ENCODE results near the gene SPOCD1. TPM values are rescaled to one million over a fixed set of nuclear protein-coding genes. Genes with fewer than 3 reads are reported as not detected.

SPOCD1 gene
- total and polyA plus RNA-seq, 2 experiments from 2014 or later: 0.73 to 1.3 TPM

DNA sequence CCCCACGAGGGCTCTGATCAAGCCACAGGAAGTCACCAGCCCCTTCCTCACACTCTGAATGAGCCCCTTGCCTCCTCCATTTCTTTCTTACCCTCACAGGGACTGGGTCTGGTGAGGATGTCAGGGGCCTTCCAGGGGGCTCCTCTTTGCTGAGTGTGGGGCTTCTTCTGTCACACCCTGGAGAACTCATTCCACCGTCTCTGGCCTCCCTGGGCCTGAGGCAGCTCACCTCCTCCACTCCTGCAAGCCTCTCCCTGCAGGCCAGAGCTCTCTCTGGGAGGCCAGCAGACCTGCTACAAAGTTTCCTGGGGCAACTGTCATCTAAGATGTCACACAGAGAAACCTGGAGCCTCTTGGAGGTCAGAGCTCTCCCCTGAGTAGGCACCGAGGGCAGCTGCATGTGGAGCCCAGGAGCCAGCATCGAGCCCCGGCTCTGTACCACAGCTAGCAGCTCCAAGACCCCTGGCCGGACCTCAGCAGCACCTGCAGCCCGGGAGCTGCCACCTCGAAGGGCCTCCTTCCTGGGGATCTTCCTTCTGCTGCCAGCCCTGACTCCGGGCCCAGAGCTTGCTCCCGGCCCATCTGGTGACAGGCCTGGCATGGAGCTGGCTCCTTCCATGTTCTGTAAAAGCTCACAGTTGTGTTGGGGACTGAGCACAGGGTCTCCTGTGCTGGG is 1.1 kb downstream of the SPOCD1 start:
- ATAC-seq (no peak), DNase-seq (ENCODE audit: low spot score) (no peak)
- no peak overlapping the region for H3K4me3 ChIP-seq
- Mint-ChIP-seq H3K27me3 (ENCODE audit: insufficient read depth, low read depth, poor library complexity) (peaks cover 10% of the 10 kb centered on the region), H3K27ac (no peak overlapping the region), H3K4me3 (no peak overlapping the region), H3K4me1 (peaks cover 5% of the 10 kb centered on the region), H3K9me3 (no peaks in the 10 kb centered on the region; the same call in 2 of the 3 replicates), H3K36me3 (ENCODE audit: low read depth) (no peaks in the 10 kb centered on the region)
- no peaks in the 10 kb centered on the region for H3K36me3 ChIP-seq (ENCODE audit: insufficient read depth)
- no peaks in the 10 kb centered on the region for H4K20me1 ChIP-seq (replicated peaks; ENCODE audit: insufficient read depth)
- H3K27ac ChIP-seq (ENCODE audit: low read depth): no peak overlapping the region
- no peaks in the 10 kb centered on the region for H3K4me1 ChIP-seq (ENCODE audit: insufficient read depth)
- H3K4me2 ChIP-seq: peak overlapping the region; percentile 84; the same call in 1 of the 2 replicates
- H3K27me3 ChIP-seq (ENCODE audit: insufficient read depth): no peaks in the 10 kb centered on the region
- no peaks in the 10 kb centered on the region for H3F3A ChIP-seq (replicated peaks; ENCODE audit: low read depth)
- no peaks in the 10 kb centered on the region for H3K9me2 ChIP-seq (ENCODE audit: insufficient read depth)
- H3K79me2 ChIP-seq (replicated peaks; ENCODE audit: insufficient read depth): no peaks in the 10 kb centered on the region
- TF ChIP-seq ZNF114 (CRISPR knock-in tag; IDR thresholded peaks at IDR 0.05): no peak
- TF ChIP-seq, protein P1, sequence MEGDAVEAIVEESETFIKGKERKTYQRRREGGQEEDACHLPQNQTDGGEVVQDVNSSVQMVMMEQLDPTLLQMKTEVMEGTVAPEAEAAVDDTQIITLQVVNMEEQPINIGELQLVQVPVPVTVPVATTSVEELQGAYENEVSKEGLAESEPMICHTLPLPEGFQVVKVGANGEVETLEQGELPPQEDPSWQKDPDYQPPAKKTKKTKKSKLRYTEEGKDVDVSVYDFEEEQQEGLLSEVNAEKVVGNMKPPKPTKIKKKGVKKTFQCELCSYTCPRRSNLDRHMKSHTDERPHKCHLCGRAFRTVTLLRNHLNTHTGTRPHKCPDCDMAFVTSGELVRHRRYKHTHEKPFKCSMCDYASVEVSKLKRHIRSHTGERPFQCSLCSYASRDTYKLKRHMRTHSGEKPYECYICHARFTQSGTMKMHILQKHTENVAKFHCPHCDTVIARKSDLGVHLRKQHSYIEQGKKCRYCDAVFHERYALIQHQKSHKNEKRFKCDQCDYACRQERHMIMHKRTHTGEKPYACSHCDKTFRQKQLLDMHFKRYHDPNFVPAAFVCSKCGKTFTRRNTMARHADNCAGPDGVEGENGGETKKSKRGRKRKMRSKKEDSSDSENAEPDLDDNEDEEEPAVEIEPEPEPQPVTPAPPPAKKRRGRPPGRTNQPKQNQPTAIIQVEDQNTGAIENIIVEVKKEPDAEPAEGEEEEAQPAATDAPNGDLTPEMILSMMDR (conservative IDR thresholded peaks at IDR 0.05; ENCODE audit: low read depth in 2 of 2): no peak
- TF ChIP-seq, protein P2, sequence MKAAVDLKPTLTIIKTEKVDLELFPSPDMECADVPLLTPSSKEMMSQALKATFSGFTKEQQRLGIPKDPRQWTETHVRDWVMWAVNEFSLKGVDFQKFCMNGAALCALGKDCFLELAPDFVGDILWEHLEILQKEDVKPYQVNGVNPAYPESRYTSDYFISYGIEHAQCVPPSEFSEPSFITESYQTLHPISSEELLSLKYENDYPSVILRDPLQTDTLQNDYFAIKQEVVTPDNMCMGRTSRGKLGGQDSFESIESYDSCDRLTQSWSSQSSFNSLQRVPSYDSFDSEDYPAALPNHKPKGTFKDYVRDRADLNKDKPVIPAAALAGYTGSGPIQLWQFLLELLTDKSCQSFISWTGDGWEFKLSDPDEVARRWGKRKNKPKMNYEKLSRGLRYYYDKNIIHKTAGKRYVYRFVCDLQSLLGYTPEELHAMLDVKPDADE (IDR thresholded peaks at IDR 0.05): no peak
- no peak for TF ChIP-seq POLR2AphosphoS5 (IDR thresholded peaks at IDR 0.05; ENCODE audit: low read depth)
- no peak for TF ChIP-seq NANOG (IDR thresholded peaks at IDR 0.05; ENCODE audit: borderline replicate concordance)
- TF ChIP-seq EZH2phosphoT487 (IDR thresholded peaks at IDR 0.05; ENCODE audit: unreplicated experiment): no peak
- no peak for TF ChIP-seq EZH2 (IDR thresholded peaks at IDR 0.05; ENCODE audit: low read depth, unreplicated experiment)
- no peak for TF ChIP-seq ZNF331 (CRISPR knock-in tag; IDR thresholded peaks at IDR 0.05; ENCODE audit: low read depth)
- no peak for TF ChIP-seq JUNB (IDR thresholded peaks at IDR 0.05; ENCODE audit: unreplicated experiment)
- no peak for TF ChIP-seq CREB1 (CRISPR knock-in tag; IDR thresholded peaks at IDR 0.05; ENCODE audit: low read depth)
- H2AFZ ChIP-seq: no peak overlapping the region

DNA sequence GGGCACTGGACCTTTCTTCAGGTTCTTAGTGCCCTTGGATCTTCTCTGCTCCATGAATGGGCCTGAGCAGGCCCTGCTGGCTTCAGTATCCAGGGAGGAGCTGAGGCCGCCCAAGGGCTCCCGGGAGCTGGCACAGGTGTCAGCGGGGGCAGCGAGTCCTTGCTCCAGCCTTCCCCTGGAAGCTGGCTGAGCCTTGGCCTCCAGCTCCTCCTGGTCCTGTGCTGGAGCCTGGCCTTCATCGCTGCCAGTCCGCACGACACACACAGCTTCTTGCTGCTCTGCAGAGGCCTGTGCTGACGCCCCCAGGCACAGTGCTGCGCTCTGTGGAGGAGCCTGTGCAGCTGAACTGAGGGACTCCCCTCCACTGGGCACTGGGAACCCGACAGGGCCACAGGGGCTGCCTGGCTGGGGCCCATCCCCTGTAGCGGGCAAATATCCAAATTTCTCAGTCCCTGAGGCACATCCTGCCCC is 1.7 kb downstream of the SPOCD1 start:
- no peaks in the 10 kb centered on the region for H4K20me1 ChIP-seq (replicated peaks; ENCODE audit: insufficient read depth)
- H3K27me3 Mint-ChIP-seq (ENCODE audit: insufficient read depth, low read depth, poor library complexity): peaks cover 10% of the 10 kb centered on the region
- no peak overlapping the region for H3K4me2 ChIP-seq
- H3K4me1 ChIP-seq (ENCODE audit: insufficient read depth): no peaks in the 10 kb centered on the region
- no peaks in the 10 kb centered on the region for H3K9me2 ChIP-seq (ENCODE audit: insufficient read depth)
- no peak overlapping the region for H3K4me3 ChIP-seq
- H3F3A ChIP-seq (replicated peaks; ENCODE audit: low read depth): no peaks in the 10 kb centered on the region
- H2AFZ ChIP-seq: no peak overlapping the region
- H3K36me3 ChIP-seq (ENCODE audit: insufficient read depth): no peaks in the 10 kb centered on the region
- H3K27ac Mint-ChIP-seq: no peak overlapping the region
- H3K4me1 Mint-ChIP-seq: peaks cover 7% of the 10 kb centered on the region
- no peak overlapping the region for H3K27ac ChIP-seq (ENCODE audit: low read depth)
- H3K9me3 Mint-ChIP-seq: no peaks in the 10 kb centered on the region; the same call in 2 of the 3 replicates
- ATAC-seq: no peak
- no peak overlapping the region for H3K4me3 Mint-ChIP-seq
- H3K79me2 ChIP-seq (replicated peaks; ENCODE audit: insufficient read depth): no peaks in the 10 kb centered on the region
- no peaks in the 10 kb centered on the region for H3K36me3 Mint-ChIP-seq (ENCODE audit: low read depth)
- no peak for DNase-seq (ENCODE audit: low spot score)
- no peaks in the 10 kb centered on the region for H3K27me3 ChIP-seq (ENCODE audit: insufficient read depth)
- TF ChIP-seq, protein P3, sequence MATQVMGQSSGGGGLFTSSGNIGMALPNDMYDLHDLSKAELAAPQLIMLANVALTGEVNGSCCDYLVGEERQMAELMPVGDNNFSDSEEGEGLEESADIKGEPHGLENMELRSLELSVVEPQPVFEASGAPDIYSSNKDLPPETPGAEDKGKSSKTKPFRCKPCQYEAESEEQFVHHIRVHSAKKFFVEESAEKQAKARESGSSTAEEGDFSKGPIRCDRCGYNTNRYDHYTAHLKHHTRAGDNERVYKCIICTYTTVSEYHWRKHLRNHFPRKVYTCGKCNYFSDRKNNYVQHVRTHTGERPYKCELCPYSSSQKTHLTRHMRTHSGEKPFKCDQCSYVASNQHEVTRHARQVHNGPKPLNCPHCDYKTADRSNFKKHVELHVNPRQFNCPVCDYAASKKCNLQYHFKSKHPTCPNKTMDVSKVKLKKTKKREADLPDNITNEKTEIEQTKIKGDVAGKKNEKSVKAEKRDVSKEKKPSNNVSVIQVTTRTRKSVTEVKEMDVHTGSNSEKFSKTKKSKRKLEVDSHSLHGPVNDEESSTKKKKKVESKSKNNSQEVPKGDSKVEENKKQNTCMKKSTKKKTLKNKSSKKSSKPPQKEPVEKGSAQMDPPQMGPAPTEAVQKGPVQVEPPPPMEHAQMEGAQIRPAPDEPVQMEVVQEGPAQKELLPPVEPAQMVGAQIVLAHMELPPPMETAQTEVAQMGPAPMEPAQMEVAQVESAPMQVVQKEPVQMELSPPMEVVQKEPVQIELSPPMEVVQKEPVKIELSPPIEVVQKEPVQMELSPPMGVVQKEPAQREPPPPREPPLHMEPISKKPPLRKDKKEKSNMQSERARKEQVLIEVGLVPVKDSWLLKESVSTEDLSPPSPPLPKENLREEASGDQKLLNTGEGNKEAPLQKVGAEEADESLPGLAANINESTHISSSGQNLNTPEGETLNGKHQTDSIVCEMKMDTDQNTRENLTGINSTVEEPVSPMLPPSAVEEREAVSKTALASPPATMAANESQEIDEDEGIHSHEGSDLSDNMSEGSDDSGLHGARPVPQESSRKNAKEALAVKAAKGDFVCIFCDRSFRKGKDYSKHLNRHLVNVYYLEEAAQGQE (IDR thresholded peaks at IDR 0.05; ENCODE audit: unreplicated experiment): no peak
- TF ChIP-seq STAT1 (IDR thresholded peaks at IDR 0.05; ENCODE audit: unreplicated experiment) (no peak), CREB1 (CRISPR knock-in tag; IDR thresholded peaks at IDR 0.05; ENCODE audit: low read depth) (no peak), ZNF331 (CRISPR knock-in tag; IDR thresholded peaks at IDR 0.05; ENCODE audit: low read depth) (no peak), ZNF114 (CRISPR knock-in tag; IDR thresholded peaks at IDR 0.05) (no peak), POLR2AphosphoS5 (IDR thresholded peaks at IDR 0.05; ENCODE audit: low read depth) (no peak)

Data from GM23338 (cell line).